ENCODE measurements around the gene FBXO31. TPM values are rescaled to one million over a fixed set of nuclear protein-coding genes. Genes with fewer than 3 reads are reported as not detected.
A peak's percentile ranks its signal among the peaks of the same experiment; 100 is the strongest.
"Not testable (repeated sequence)": the region's sequence is repeated elsewhere in the genome, so short reads cannot be mapped to it uniquely, and the experiment has no call there.

Gene FBXO31
- total RNA-seq, 1 donor from 2014 or later = 37.1 TPM

DNA sequence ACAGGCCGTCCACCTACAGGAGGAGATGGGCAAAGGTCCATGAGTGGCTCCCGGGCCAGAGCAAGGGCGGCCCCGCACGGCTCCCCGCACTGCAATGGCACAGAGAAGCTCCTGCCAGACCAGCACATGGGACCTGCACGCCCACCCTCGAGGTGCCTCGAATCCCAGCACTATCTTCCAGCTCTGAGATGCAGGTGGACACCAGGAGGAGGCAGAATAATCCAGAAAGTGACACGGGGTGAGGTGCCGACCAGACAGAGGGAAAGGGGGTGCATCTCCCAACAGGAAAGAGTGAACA is 39.9 kb downstream of the FBXO31 start:
- H3K4me3 Mint-ChIP-seq = peak overlapping the region; percentile 45
- intact Hi-C loops (cut with micrococcal nuclease) = no loop called here

DNA sequence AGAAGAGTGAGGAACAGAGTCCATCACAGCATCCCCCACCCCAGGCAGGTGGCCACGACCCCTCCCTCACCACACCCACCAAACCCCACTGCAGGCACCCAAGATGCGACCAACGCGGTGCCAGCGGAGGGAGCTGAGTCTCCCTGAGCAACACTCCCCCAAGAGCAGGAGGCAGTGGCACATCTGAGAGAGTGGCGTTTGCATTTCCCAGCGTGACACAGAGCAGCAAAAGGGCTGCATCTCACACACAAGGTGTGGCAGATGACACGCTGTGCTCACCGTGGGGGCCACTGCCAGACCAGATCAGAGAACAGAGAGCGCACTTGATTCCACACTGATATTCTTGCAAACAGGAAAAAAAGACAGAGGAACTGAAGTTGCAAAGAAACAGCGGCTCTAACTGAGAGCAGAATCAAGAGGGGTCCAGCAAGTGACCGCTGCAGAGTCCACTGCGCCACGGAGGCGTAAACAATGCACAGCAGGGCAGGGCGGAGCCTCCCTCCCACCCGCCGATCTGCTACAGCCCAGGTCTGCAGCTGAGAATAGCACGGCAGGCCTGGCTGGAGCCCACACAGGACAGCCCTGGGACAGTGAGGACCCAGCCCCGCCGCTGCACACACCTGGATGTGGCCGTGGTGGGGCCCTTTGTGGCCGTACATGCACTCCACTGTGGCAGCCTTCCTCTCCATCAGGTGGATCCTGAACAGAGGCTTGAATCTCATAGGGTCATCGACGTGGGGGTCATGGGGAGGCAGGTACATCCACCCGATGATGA is 40.4 kb downstream of the FBXO31 start:
- DNase-seq = no peak
- peaks cover 46% of the 10 kb centered on the region for H3K36me3 Mint-ChIP-seq (ENCODE audit: low read depth)
- peak overlapping the region; percentile 70 for H3K27ac Mint-ChIP-seq
- H3K27me3 Mint-ChIP-seq = no peaks in the 10 kb centered on the region
- H3K4me1 Mint-ChIP-seq = peaks cover 15% of the 10 kb centered on the region
- no peak overlapping the region for H3K4me3 Mint-ChIP-seq
- intact Hi-C loops (cut with micrococcal nuclease) = no loop called here
- H3K9me3 Mint-ChIP-seq = no peaks in the 10 kb centered on the region

More for the DNA sequence above, 39.9 kb downstream of the FBXO31 start:
- Mint-ChIP-seq H3K36me3 (ENCODE audit: low read depth) (peaks cover 47% of the 10 kb centered on the region), H3K4me1 (peaks cover 14% of the 10 kb centered on the region), H3K9me3 (no peaks in the 10 kb centered on the region), H3K27me3 (no peaks in the 10 kb centered on the region), H3K27ac (no peak overlapping the region)
- no peak for DNase-seq

GRCh38 chr16:87342504-87342903 is 41.1 kb downstream of the FBXO31 start:
- H3K4me3 Mint-ChIP-seq = no peak overlapping the region
- no peaks in the 10 kb centered on the region for H3K27me3 Mint-ChIP-seq
- no peak for DNase-seq
- H3K9me3 Mint-ChIP-seq = no peaks in the 10 kb centered on the region
- no peak overlapping the region for H3K27ac Mint-ChIP-seq
- peaks cover 48% of the 10 kb centered on the region for H3K36me3 Mint-ChIP-seq (ENCODE audit: low read depth)
- peaks cover 15% of the 10 kb centered on the region for H3K4me1 Mint-ChIP-seq
- intact Hi-C loops (cut with micrococcal nuclease) = no loop called here

GRCh38 chr16:87340198-87340597 is 43.4 kb downstream of the FBXO31 start:
- H3K36me3 Mint-ChIP-seq (ENCODE audit: low read depth) = peaks cover 47% of the 10 kb centered on the region
- H3K4me3 Mint-ChIP-seq = no peak overlapping the region
- H3K27me3 Mint-ChIP-seq = no peaks in the 10 kb centered on the region
- peaks cover 13% of the 10 kb centered on the region for H3K4me1 Mint-ChIP-seq
- H3K27ac Mint-ChIP-seq = no peak overlapping the region
- no peak for DNase-seq
- H3K9me3 Mint-ChIP-seq = no peaks in the 10 kb centered on the region
- intact Hi-C loops (cut with micrococcal nuclease) = no loop called here

DNA sequence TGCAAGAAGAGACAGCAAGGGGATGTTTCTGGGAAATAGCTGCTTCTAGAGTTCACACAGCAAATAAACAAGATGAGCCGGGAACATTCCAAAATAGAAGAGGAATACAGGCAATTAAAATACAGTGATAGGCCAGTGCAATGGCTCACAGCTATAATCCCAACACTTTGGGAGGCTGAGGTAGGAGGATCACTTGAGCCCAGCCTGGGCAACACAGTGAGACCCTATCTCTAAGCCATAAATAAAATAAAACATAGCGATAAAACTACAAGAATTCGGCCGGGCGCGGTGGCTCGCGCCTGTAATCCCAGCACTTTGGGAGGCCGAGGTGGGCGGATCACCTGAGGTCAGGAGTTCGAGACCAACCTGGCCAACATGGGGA is 43.9 kb downstream of the FBXO31 start:
- intact Hi-C loops (cut with micrococcal nuclease); H3K4me3 Mint-ChIP-seq; H3K27ac Mint-ChIP-seq; H3K27me3 Mint-ChIP-seq; DNase-seq; H3K9me3 Mint-ChIP-seq: not testable (repeated sequence)
- peaks cover 13% of the 10 kb centered on the region for H3K4me1 Mint-ChIP-seq
- H3K36me3 Mint-ChIP-seq (ENCODE audit: low read depth) = peaks cover 49% of the 10 kb centered on the region

DNA sequence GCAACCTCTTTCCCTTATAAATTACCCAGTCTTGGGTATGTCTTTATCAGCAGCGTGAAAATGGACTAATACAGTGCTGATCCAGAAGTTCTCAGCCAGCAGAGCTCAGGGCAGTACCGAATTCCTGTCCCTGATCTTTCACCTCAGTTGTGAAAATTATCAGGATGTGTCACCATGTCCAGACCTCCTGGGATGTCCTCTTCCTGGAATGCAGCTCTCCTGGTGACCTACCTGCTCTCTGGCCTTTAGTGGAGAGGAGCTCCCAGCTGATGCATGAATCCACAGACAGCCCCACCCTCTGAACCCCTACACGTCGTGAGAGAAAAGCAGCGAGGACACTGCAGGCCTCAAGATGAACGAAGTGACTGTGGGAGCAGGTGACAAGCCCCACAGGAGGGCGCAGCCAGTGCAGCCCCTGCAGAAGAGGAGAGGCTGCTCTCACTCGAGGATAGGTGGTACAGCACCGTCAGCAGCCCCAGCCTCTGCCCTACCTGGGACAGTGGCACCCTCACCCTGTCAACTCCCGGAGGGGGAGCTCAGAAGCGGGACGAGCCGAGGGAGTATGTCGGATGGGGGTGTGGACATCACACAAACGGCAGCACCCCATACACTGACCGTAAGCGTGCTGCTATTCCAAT is 44.4 kb downstream of the FBXO31 start:
- H3K4me1 Mint-ChIP-seq = peaks cover 13% of the 10 kb centered on the region

GRCh38 chr16:87338155-87338765 is 45.3 kb downstream of the FBXO31 start:
- intact Hi-C loops (cut with micrococcal nuclease) = no loop called here
- H3K27ac Mint-ChIP-seq = no peak overlapping the region
- no peak for DNase-seq
- H3K27me3 Mint-ChIP-seq = no peaks in the 10 kb centered on the region
- H3K36me3 Mint-ChIP-seq (ENCODE audit: low read depth) = peaks cover 47% of the 10 kb centered on the region
- H3K4me1 Mint-ChIP-seq = peaks cover 13% of the 10 kb centered on the region
- no peak overlapping the region for H3K4me3 Mint-ChIP-seq
- no peaks in the 10 kb centered on the region for H3K9me3 Mint-ChIP-seq

More for the DNA sequence above, 44.4 kb downstream of the FBXO31 start:
- Mint-ChIP-seq H3K27ac (no peak overlapping the region), H3K4me3 (no peak overlapping the region), H3K36me3 (ENCODE audit: low read depth) (peaks cover 51% of the 10 kb centered on the region), H3K9me3 (no peaks in the 10 kb centered on the region), H3K27me3 (no peaks in the 10 kb centered on the region)
- no peak for DNase-seq
- intact Hi-C loops (cut with micrococcal nuclease) = no loop called here

GRCh38 chr16:87337262-87337771 is 46.3 kb downstream of the FBXO31 start:
- Mint-ChIP-seq H3K36me3 (ENCODE audit: low read depth) (peaks cover 45% of the 10 kb centered on the region), H3K4me3 (no peak overlapping the region), H3K27me3 (no peaks in the 10 kb centered on the region), H3K9me3 (no peaks in the 10 kb centered on the region), H3K27ac (peak overlapping the region; percentile 69), H3K4me1 (peaks cover 12% of the 10 kb centered on the region)
- no peak for DNase-seq
- intact Hi-C loops (cut with micrococcal nuclease) = no loop called here

DNA sequence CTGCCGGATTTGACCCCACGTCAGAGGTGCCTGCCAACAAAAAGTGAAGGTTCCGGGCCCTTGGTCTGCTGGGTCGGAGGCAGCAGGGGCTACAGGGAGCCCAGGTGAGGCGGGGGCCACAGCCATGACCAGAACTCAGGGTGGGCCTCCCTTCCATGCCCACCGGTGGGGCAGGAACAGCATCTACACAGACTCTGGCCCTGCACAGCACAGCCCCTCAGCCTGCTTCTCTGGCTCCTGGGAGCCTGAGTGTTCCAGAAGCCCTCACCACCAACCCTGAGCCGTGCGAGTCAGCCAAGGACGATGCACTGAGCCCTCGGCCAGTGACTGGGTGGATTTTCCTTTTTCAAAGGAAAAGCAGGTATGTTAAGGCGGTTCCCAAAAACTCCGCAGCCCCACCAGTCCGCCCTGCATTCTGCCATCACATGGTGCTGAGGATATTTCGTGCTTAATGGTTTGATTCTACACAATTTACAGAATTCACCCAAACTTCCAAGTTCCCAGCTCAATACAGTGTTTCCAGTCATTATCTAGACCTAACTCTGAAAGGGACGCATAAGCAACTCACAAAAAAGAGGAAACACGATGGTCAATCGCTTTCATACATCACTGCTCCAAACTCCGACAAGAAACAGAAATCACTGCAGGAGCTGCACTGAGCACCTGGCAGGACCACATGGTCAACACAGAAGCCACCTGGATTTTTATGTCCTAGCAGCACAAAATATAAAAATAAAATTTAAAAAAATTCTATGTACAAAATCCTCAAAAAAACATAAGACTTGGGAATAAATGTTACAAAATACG is 46.9 kb downstream of the FBXO31 start:
- peaks cover 12% of the 10 kb centered on the region for H3K4me1 Mint-ChIP-seq
- H3K9me3 Mint-ChIP-seq = no peaks in the 10 kb centered on the region
- peaks cover 39% of the 10 kb centered on the region for H3K36me3 Mint-ChIP-seq (ENCODE audit: low read depth)
- H3K27me3 Mint-ChIP-seq = no peaks in the 10 kb centered on the region
- H3K27ac Mint-ChIP-seq = no peak overlapping the region
- no peak overlapping the region for H3K4me3 Mint-ChIP-seq
- intact Hi-C loops (cut with micrococcal nuclease) = no loop called here
- DNase-seq = no peak

DNA sequence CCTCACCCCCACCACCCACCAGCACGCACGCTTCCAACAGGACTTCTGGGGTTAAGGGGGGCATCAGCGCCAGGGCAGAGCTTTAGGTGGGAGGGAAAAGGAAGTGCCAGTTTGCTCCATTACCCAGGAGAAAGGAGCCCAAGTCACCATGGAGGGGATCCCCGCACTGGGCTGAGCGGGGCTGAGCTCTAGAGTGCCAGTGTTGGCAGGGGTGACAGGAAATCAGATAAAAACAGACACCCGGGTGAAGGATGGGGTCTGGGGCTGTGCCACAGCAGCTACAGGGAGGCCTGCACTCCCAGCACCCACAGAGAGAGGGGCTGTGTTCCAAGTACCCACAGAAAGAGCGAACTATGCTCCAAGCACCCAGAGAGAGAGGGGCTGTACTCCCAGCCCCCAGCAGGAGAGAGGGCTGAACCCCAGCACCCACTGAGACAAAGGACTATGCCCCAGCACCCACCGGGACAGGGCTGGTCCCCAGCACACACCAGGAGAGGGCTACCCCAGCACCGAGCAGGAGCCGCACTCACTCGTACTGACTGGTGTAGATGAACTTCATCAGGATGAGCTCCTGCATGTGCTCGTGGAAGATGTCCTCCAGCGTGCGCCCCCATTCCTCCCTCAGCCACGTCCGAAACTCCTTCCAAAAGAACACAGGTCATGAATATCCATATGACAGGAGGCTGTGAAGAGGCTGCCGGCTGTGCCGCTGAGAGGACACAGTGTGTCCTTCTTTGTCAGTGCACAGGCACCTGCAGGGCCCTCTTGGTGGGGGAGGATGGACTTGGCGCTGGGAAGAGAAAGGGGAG is 47.7 kb downstream of the FBXO31 start:
- peaks cover 37% of the 10 kb centered on the region for H3K36me3 Mint-ChIP-seq (ENCODE audit: low read depth)
- peaks cover 12% of the 10 kb centered on the region for H3K4me1 Mint-ChIP-seq
- DNase-seq = no peak
- H3K4me3 Mint-ChIP-seq = no peak overlapping the region
- H3K9me3 Mint-ChIP-seq = no peaks in the 10 kb centered on the region
- H3K27ac Mint-ChIP-seq = no peak overlapping the region
- intact Hi-C loops (cut with micrococcal nuclease) = no loop called here
- H3K27me3 Mint-ChIP-seq = no peaks in the 10 kb centered on the region

DNA sequence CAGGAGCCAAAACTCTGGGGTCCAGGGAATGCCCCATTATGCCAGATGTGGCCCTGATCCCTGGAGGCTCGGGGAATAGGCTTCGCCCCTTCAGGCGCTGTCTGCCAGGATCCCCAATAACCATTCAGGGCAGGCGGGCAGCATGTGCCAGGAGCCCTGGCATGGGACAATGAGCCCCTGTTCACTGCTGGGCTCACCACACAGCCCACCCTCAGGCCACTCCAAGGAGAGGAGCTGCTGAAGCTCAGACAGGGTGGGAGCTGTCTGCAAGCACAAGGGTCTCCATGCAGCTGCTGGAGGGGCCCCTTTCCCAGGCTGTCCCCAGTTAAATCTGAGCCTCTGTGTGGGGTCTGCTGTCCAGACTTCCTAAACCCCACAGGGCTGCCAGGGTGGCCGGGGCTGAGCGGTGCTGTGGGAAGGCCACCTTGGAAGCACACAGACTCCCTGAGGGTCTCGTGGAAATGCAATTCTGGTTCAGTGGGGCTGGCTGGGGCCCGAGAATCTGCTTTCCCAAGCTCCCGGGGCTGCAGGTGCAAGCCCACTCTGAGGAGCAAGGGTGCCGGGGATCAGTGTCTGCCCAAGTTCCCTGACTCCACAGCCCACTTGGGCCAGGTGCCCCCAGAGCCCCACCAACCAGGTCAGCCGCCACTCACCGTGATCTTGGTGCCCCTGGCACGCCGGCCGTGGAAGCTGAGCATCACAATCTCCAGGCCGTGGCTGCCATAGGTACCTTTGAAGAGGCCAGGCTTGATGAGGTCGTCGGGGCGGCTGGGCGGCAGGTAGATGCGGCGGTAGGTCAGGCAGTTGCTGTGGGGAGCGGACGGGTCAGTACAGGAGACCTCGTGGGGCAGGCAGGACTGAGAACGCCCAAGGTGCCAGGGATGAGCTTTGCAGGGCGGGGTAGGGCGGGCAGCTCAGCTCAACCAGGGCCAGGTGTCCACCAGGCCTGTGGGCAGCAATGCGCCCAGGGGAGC is 48.6 kb downstream of the FBXO31 start:
- H3K36me3 Mint-ChIP-seq (ENCODE audit: low read depth) = peaks cover 36% of the 10 kb centered on the region
- no peak for DNase-seq
- peaks cover 10% of the 10 kb centered on the region for H3K4me1 Mint-ChIP-seq

DNA sequence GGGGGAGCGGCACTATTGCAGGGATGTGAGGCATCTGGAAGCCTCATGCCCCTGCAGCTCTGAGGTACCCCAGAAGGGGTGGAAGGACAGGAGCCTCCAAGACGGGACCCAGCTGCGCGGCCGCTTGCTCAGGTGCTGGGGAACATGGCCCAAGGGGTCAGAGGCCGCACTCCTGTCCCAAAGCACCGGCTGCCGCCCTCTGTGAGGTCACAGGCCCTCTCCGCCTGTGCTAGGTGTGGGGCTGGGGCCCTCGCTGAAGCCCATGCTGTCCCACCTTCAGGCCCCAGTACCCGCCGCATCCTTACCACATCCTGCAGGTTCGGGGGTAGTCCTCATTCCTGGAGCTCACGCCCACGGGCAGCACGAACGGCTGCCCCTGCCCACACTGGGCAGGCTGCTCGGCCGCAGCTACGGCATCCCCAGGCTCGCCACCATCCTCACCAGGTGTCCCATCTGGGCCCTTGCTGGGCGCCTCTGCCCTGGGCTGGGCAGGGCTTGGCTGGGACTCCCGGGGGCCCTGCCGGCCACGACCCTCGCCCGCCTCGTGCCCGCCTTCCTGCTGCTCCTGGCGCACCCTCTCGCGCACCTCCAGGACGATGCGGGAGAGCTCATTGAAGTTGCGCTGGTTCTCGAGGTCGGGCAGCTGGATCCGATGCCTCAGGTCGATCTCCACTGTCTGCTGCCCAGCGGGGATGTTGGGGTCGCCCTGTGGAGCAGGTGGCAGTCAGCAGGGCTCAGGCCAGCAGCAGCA is 49.8 kb downstream of the FBXO31 start:
- Mint-ChIP-seq H3K4me1 (peaks cover 8% of the 10 kb centered on the region), H3K9me3 (no peaks in the 10 kb centered on the region), H3K4me3 (no peak overlapping the region), H3K27ac (no peak overlapping the region), H3K27me3 (no peaks in the 10 kb centered on the region), H3K36me3 (ENCODE audit: low read depth) (peaks cover 33% of the 10 kb centered on the region)
- intact Hi-C loops (cut with micrococcal nuclease) = no loop called here
- DNase-seq = no peak

More for the DNA sequence above, 48.6 kb downstream of the FBXO31 start:
- intact Hi-C loops (cut with micrococcal nuclease) = no loop called here
- Mint-ChIP-seq H3K27me3 (no peaks in the 10 kb centered on the region), H3K27ac (no peak overlapping the region), H3K4me3 (no peak overlapping the region), H3K9me3 (no peaks in the 10 kb centered on the region)

Data from activated CD4-positive, alpha-beta T cell treated with anti-CD3 and anti-CD28 coated beads, Interleukin-2, amount 10 ng/mL, durations not matched to agents 24 days and 14 days (primary cell).